Fibroblast of lung (primary cell): ENCODE measurements around the gene SIX1. TPM values are rescaled to one million over a fixed set of nuclear protein-coding genes. Genes with fewer than 3 reads are reported as not detected.

Source experiments
- DNase-seq, 2 donors: peaks; one replicate each; pipeline versions ENCODE4 v3.0.0 to v3.0.0-alpha.2; 2010; ENCODE audit warnings: low read depth in 2 of 2
- H2AFZ ChIP-seq: 2 replicates; pipeline ENCODE4 v1.5.1; 2012; ENCODE audit warnings: low read length, control low read depth, inconsistent platforms
- H3K27ac ChIP-seq: 2 replicates; pipeline ENCODE4 v1.5.1; 2011; ENCODE audit warnings: low read length, control low read depth; ENCODE audit not compliant: insufficient read depth
- H3K27me3 ChIP-seq: 2 replicates; pipeline ENCODE4 v1.5.1; 2011; ENCODE audit warnings: mild to moderate bottlenecking, low read length; ENCODE audit not compliant: control insufficient read depth, insufficient read depth
- H3K36me3 ChIP-seq: 2 replicates; pipeline ENCODE4 v1.5.1; 2011; ENCODE audit warnings: low read length; ENCODE audit not compliant: control insufficient read depth, insufficient read depth
- H3K4me1 ChIP-seq: 2 replicates; pipeline ENCODE4 v1.5.1; 2011; ENCODE audit warnings: low read length; ENCODE audit not compliant: control insufficient read depth, insufficient read depth; ENCODE audit errors: extremely low read depth
- H3K4me2 ChIP-seq: 2 replicates; pipeline ENCODE4 v1.5.1; 2011; ENCODE audit warnings: low read length, control low read depth; ENCODE audit not compliant: insufficient read depth; ENCODE audit errors: extremely low read depth
- H3K4me3 ChIP-seq, 4 experiments: fragments of 200-600 bp in 1 of 4; sonication (generic) in 1 of 4; replicated peaks in 1 of 4; 2 replicates each; pipeline ENCODE4 v1.5.1; 2011 to 2016; ENCODE audit warnings: low read length in 4 of 4, low read depth in 3 of 4, mild to moderate bottlenecking in 3 of 4, control low read depth in 2 of 4, inconsistent platforms in 1 of 4, mixed read lengths in 1 of 4; ENCODE audit not compliant: insufficient read depth in 1 of 4; ENCODE audit errors: control extremely low read depth in 1 of 4
- H3K79me2 ChIP-seq: 2 replicates; pipeline ENCODE4 v1.5.1; 2012; ENCODE audit warnings: mild to moderate bottlenecking, low read length, inconsistent platforms; ENCODE audit not compliant: control insufficient read depth, insufficient read depth
- H3K9ac ChIP-seq: 2 replicates; pipeline ENCODE4 v1.5.1; 2011; ENCODE audit warnings: mild to moderate bottlenecking, low read length, control low read depth; ENCODE audit not compliant: insufficient read depth
- H3K9me3 ChIP-seq: 2 replicates; pipeline ENCODE4 v1.5.1; 2012; ENCODE audit warnings: low read depth, low read length; ENCODE audit not compliant: control insufficient read depth, insufficient read depth
- H4K20me1 ChIP-seq: 2 replicates; pipeline ENCODE4 v1.5.1; 2011; ENCODE audit warnings: low read length; ENCODE audit not compliant: control insufficient read depth, insufficient read depth; ENCODE audit errors: extremely low read depth
- EZH2 ChIP-seq: IDR thresholded peaks from 2 replicates; pipeline ENCODE4 v1.5.1; 2012; ENCODE audit warnings: low read length, control low read depth, mild to moderate bottlenecking; ENCODE audit errors: missing control alignments
- polyA plus RNA-seq, 2 donors: library from polyadenylated mRNA; depleted of rRNA in 1 of 2; stranded (reverse) in 1 of 2; unstranded in 1 of 2; fragments of >200 nt; gene quantifications; 2 replicates each; pipeline ENCODE4 v1.2.1, GENCODE V29; 2011 to 2012; ENCODE audit warnings: missing spikeins in 1 of 2
- total RNA-seq: library from RNA; depleted of rRNA; stranded (reverse); fragments of >200 nt; gene quantifications from 2 replicates; pipeline ENCODE4 v1.2.1, GENCODE V29; 2014
- TF ChIP-seq, protein P1 (sequence below), 2 donors: IDR thresholded peaks in 1 of 2; conservative IDR thresholded peaks in 1 of 2; 1 replicate in 1 of 2; 2 replicates in 1 of 2; pipeline ENCODE4 v1.5.1; 2011 to 2012; ENCODE audit warnings: low read length in 2 of 2, control low read depth in 1 of 2, inconsistent platforms in 1 of 2, low read depth in 1 of 2, mild to moderate bottlenecking in 1 of 2

The SIX1 gene
- total and polyA plus RNA-seq, 2 donors (not counting 1 experiment from before 2014, with no cell fraction given), result 6.9 to 8.3 TPM

DNA sequence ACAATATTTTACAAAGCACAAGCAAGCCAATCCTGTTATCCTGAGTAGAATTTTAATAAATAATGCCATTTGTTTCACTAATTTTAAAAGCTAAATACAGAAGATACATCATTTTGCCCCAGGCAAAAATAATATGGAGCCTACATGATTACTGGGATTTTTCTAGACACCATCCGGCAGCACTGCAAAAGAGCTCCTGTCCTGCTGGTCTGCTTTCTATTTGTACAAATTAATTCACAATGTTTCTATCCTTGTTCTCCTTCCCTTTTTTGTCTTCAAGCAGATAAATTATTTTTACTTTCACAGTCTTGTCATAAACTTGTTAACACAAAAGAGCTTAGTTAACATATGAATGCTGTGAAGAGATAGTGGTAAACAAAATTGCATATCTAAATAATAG lies 4.6 kb downstream of the SIX1 start:
- no peak for DNase-seq
- Histone ChIP-seq H3K4me1 (peaks cover 3% of the 10 kb centered on the region), H4K20me1 (no peaks in the 10 kb centered on the region), H3K4me3 (peak overlapping the region in 2 of 4 experiments; percentile 15 to 89), H2AFZ (no peak overlapping the region), H3K9ac (no peak overlapping the region), H3K9me3 (no peaks in the 10 kb centered on the region), H3K36me3 (peaks cover 5% of the 10 kb centered on the region), H3K27ac (no peak overlapping the region), H3K27me3 (peaks cover 46% of the 10 kb centered on the region), H3K4me2 (no peak overlapping the region), H3K79me2 (peaks cover 25% of the 10 kb centered on the region)
- TF ChIP-seq, protein P1, sequence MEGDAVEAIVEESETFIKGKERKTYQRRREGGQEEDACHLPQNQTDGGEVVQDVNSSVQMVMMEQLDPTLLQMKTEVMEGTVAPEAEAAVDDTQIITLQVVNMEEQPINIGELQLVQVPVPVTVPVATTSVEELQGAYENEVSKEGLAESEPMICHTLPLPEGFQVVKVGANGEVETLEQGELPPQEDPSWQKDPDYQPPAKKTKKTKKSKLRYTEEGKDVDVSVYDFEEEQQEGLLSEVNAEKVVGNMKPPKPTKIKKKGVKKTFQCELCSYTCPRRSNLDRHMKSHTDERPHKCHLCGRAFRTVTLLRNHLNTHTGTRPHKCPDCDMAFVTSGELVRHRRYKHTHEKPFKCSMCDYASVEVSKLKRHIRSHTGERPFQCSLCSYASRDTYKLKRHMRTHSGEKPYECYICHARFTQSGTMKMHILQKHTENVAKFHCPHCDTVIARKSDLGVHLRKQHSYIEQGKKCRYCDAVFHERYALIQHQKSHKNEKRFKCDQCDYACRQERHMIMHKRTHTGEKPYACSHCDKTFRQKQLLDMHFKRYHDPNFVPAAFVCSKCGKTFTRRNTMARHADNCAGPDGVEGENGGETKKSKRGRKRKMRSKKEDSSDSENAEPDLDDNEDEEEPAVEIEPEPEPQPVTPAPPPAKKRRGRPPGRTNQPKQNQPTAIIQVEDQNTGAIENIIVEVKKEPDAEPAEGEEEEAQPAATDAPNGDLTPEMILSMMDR (conservative IDR thresholded peaks at IDR 0.05 in 1 of 2, IDR thresholded peaks at IDR 0.05 in 1 of 2; ENCODE audit: low read depth in 1 of 2, low read length in 2 of 2), result no peak
- TF ChIP-seq EZH2, result no peak

DNA sequence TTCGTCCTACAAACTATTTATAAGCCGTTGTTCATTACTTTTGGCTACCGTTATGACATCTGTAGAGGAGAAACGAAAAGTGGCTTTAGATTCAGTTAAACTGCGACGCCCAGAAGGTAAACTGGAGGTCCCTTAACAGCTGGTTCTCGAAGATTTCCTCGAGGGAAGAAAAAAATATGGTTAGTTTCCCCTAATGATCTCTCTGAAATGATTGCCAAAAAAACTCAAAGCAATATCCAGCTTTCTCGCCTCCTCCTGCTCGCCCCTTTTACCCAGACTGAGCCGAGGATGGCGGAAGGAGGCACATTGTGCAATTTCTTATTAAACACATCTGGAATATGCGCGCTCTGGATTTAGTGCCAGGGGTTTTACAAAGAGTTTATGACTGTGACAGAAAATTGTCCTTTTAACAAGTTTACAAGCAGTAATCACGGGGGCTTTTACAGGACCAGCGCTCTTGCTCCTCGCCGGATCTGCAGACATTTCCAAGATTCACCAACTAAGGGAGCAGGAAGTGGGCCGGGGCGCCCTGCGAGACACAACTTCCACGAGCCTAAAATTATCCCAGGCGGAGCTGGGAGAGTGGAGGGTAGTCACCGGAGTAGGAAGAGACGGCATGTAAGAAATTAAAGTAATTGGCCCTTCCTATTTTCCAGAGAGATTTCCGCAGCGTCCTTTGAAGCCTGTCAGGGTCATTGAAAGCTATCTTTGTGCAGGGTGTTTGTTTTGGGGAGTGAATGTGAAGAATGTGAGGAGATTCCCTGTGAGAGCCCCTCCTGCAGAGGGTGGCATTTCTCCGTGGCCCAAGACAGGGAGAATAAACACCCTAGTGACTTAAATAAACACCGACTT lies 5.6 kb downstream of the SIX1 start:
- peak overlapping the region in 2 of 4 experiments; percentile 2 to 89 for H3K4me3 ChIP-seq
- no peak overlapping the region for H2AFZ ChIP-seq
- peak overlapping the region; percentile 46 for H3K4me2 ChIP-seq
- TF ChIP-seq, protein P1 (conservative IDR thresholded peaks at IDR 0.05 in 1 of 2, IDR thresholded peaks at IDR 0.05 in 1 of 2; ENCODE audit: low read depth in 1 of 2, low read length in 2 of 2), result no peak
- no peak for TF ChIP-seq EZH2
- H3K27me3 ChIP-seq, result peaks cover 48% of the 10 kb centered on the region
- no peaks in the 10 kb centered on the region for H4K20me1 ChIP-seq
- H3K9ac ChIP-seq, result no peak overlapping the region
- peak in 1 of 2 donors; percentile 75 for DNase-seq
- peaks cover 5% of the 10 kb centered on the region for H3K36me3 ChIP-seq
- H3K27ac ChIP-seq, result no peak overlapping the region
- peaks cover 2% of the 10 kb centered on the region for H3K4me1 ChIP-seq
- no peaks in the 10 kb centered on the region for H3K9me3 ChIP-seq
- peaks cover 21% of the 10 kb centered on the region for H3K79me2 ChIP-seq

DNA sequence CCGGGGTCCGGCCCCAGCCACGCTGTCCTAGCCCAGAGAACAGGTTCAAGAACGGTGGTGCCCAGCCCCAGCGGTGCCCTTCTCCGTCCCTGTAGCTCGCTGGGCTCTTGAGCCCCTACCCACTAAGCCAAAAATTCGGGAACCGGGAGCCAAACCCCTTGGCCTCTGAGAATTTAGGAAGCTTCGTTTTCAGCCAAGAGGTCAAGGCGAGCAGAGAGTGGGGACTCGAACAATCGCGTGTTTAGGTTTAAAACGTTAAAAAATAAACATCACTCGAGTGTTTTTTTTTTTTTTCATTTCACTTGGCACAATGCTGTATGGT lies 6.2 kb downstream of the SIX1 start:
- H4K20me1 ChIP-seq, result no peaks in the 10 kb centered on the region
- H3K79me2 ChIP-seq, result peaks cover 18% of the 10 kb centered on the region
- H3K4me1 ChIP-seq, result peaks cover 2% of the 10 kb centered on the region
- no peak overlapping the region for H3K27ac ChIP-seq
- H3K9ac ChIP-seq, result no peak overlapping the region
- no peak overlapping the region for H2AFZ ChIP-seq
- TF ChIP-seq, protein P1 (conservative IDR thresholded peaks at IDR 0.05 in 1 of 2, IDR thresholded peaks at IDR 0.05 in 1 of 2; ENCODE audit: low read depth in 1 of 2, low read length in 2 of 2), result no peak
- TF ChIP-seq EZH2, result no peak
- peak overlapping the region; percentile 46 for H3K4me2 ChIP-seq
- no peak for DNase-seq
- H3K27me3 ChIP-seq, result peaks cover 48% of the 10 kb centered on the region
- H3K4me3 ChIP-seq, result peak overlapping the region in 1 of 4 experiments; percentile 89
- H3K9me3 ChIP-seq, result no peaks in the 10 kb centered on the region
- peaks cover 5% of the 10 kb centered on the region for H3K36me3 ChIP-seq
